ENCODE data around the gene ATP6V1D.

ATP6V1D gene

DNA sequence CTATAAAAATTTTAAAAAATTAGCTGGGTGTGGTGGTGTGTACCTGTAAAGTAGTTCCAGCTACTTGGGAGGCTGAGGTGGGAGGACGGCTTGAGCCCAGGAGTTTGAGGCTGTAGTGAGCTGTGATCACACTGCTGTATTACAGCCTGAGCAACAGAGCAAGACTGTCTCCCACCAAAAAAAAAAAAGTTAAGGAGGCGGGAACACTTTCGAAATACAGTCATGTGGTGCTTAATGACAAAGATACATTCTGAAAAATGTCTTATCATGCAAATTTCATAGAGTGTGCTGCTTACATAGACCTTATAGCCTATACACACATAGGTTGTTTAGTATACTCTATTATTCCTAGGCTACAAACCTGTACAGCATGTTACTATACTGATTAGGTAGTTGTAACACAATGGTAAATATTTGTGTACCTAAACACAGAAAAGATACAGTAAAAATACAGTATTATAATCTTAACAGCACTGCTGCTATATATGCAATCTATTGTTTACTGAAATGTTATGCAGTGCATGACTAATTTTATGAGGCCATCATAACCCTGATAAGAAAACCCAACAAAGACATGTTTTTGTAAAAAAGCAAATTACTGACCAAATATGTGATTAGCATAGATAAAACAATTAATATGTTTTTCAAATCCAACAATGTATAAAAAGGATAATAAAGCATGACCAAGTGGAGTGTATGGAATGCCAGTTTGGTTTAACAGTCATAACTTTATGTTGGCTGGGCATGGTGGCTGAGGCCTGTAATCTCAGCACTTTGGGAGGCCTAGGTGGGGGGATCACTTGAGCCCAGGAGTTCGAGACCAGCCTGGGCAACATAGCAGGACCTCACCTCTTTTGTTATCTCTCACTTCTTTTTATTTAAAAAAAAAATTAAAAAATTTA, 11.9 kb upstream of the ATP6V1D start:
- DNase-seq (ENCODE audit: low spot score) = no peak
- in situ Hi-C loops (cut with MboI; ENCODE audit: low pct_unique_long_range_greater_than_20kb, low sequenced_read_pairs, unreplicated experiment) = no loop called here
- TF ChIP-seq, protein P1, sequence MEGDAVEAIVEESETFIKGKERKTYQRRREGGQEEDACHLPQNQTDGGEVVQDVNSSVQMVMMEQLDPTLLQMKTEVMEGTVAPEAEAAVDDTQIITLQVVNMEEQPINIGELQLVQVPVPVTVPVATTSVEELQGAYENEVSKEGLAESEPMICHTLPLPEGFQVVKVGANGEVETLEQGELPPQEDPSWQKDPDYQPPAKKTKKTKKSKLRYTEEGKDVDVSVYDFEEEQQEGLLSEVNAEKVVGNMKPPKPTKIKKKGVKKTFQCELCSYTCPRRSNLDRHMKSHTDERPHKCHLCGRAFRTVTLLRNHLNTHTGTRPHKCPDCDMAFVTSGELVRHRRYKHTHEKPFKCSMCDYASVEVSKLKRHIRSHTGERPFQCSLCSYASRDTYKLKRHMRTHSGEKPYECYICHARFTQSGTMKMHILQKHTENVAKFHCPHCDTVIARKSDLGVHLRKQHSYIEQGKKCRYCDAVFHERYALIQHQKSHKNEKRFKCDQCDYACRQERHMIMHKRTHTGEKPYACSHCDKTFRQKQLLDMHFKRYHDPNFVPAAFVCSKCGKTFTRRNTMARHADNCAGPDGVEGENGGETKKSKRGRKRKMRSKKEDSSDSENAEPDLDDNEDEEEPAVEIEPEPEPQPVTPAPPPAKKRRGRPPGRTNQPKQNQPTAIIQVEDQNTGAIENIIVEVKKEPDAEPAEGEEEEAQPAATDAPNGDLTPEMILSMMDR (IDR thresholded peaks at IDR 0.05; ENCODE audit: extremely low read depth, insufficient read depth, missing control alignments) = no peak

DNA sequence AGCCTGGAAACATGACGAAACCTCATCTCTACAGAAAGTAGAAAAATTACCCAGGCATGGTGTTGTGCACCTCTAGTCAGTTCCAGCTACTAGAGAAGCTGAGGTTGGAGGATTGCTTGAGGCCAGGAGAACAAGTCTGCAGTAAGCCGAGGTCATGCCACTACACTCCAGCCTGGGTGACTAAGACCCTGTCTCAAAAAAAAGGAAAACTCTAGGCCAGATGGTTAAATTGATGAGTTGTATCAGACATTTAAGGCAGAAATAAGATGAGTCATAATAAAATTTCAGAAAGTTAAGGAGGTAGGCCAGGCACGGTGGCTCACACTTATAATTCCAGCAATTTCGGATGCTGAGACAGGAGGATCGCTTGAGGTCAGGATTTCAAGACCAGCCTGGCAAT, 11.2 kb upstream of the ATP6V1D start:
- TF ChIP-seq, protein P1 (IDR thresholded peaks at IDR 0.05; ENCODE audit: extremely low read depth, insufficient read depth, missing control alignments) = no peak
- in situ Hi-C loops (cut with MboI; ENCODE audit: low pct_unique_long_range_greater_than_20kb, low sequenced_read_pairs, unreplicated experiment) = no loop called here
- no peak for DNase-seq (ENCODE audit: low spot score)

DNA sequence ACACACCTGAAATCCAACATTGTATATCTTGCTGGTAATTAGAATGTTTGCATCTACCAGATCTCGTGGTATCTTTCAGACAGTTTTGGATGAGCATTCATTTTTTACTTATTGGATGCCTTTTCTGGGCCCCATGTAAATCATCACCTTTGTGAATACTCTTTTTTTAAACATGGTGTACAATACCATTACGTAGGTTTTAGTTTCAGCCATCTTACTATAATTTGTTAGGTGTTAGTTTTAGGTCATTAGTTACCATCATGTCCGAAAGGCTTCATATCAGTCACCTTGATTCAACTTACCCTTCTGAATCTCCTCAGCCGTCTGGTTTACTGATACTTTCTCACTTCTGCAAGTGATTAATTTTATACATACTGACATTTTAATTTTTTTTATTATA, 5.9 kb upstream of the ATP6V1D start:
- in situ Hi-C loops (cut with MboI; ENCODE audit: low pct_unique_long_range_greater_than_20kb, low sequenced_read_pairs, unreplicated experiment) = no loop called here
- TF ChIP-seq, protein P1 (IDR thresholded peaks at IDR 0.05; ENCODE audit: extremely low read depth, insufficient read depth, missing control alignments) = no peak
- DNase-seq (ENCODE audit: low spot score) = no peak

DNA sequence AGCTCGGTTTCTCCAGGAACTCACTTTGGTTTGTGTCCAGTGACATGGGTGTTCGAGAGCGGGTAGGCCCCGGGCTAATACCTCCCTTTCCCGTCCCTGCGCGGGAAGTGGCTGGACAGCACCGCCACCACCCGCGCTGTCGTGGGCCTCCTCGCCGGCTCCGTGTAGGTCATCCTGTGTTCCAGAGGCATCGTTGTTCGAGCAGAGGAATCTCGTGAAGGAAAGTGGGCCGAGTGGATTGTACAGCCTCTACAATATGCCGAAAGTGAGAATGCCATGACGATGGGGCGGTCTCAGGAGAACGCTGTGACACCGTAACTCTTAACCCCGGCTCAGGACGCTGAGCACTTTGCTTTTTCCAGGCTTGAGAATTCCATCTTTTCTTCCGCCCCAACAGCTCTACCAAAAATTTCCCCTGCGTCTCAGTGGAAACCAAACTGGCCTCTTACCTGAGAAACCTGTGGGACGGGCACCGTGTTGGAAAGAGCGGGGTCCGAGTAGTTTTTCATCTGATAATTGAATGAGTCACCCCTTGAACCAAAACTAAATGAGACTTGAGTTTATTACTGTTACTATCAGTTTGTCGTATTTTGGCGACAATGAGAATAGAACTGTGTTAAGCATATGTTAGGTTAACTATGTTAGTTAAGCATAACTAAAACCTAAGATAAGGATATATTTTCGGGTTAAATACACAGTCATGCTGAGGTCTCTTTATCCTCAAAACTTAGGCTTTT, 1.0 kb upstream of the ATP6V1D start:
- in situ Hi-C loops (cut with MboI; ENCODE audit: low pct_unique_long_range_greater_than_20kb, low sequenced_read_pairs, unreplicated experiment) = no loop called here
- TF ChIP-seq, protein P1 (IDR thresholded peaks at IDR 0.05; ENCODE audit: extremely low read depth, insufficient read depth, missing control alignments) = no peak
- DNase-seq (ENCODE audit: low spot score) = no peak

DNA sequence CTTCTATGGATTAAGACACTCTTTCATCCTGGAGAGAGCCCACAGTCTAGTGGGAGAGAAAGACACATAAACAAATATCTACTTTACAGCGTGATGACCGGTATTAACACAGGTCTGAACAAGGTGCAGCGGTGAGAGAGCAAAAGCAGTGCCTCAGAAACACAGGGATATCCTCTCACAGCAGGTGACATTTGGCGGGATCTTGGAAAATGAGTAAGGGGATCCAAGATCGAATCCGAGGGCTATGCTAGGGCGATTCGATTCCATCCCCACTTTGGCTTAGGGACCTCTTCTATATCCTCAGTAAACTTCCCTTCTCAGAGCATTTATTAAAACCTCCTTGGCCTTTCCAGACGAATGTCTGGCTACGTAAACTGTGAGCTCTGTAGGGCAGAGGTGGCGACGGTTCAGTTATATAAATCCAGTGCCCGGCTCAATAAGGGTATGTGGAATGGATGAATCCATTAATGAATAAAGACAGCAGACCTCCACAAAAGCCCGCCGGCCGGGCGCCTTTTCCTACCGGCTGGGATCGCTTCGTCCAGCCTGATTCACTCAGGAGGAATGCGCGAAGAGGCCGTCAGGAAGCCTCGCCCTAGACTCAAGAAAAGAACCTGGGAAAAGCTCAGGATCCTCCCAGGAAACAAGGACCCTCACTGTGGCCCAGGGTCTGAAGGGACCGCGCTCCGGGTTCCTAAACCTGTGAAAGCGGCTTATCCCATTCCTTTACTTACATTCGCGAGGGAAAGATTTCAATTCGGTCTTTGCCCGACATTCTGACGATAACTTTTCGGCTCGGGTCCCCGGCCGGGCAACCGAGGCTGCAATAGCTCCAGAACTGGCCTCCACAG, 455 bp downstream of the ATP6V1D start:
- no peak for DNase-seq (ENCODE audit: low spot score)
- TF ChIP-seq, protein P1 (IDR thresholded peaks at IDR 0.05; ENCODE audit: extremely low read depth, insufficient read depth, missing control alignments) = no peak
- in situ Hi-C loops (cut with MboI; ENCODE audit: low pct_unique_long_range_greater_than_20kb, low sequenced_read_pairs, unreplicated experiment) = no loop called here

DNA sequence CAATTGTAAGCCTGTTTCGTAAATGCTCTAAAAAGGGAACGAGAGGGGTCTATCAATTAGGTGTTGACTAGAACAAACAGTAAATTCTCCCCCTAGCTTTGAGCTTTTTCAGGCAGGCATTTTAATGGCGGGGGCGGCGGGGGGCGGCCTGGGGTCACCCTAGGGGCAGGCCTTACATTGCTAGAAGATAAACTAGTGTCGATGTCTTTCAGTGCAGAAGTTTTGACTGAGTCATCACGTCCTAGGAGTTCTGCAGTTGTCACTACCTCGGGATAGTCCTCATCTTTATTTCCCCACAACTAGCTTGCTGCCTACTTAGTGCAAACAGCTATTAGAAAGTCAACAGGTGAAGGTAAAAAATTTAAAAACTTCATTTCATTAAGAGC, 1.6 kb downstream of the ATP6V1D start:
- no peak for DNase-seq (ENCODE audit: low spot score)
- in situ Hi-C loops (cut with MboI; ENCODE audit: low pct_unique_long_range_greater_than_20kb, low sequenced_read_pairs, unreplicated experiment) = no loop called here
- TF ChIP-seq, protein P1 (IDR thresholded peaks at IDR 0.05; ENCODE audit: extremely low read depth, insufficient read depth, missing control alignments) = no peak
